ENCODE data around the gene LRMDA.

DNA sequence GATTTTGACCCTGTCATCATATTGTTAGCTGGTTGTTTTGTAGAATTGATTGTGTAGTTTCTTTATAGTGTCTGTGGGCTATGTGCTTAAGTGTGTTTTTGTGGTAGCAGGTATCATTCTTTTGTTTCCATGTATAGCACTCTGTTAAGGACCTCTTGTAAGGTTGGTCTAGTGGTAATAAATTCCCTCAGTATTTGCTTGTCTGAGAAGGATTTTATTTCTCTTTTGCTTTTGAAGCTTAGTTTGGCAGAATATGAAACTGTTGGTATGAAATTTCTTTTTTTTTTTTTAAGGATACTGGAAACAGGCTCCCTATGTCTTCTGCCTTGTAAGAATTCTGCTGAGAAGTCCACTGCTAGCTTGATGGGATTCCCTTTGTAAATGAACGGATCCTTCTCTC is 1073.4 kb downstream of the LRMDA start:
- TF ChIP-seq, protein P1, sequence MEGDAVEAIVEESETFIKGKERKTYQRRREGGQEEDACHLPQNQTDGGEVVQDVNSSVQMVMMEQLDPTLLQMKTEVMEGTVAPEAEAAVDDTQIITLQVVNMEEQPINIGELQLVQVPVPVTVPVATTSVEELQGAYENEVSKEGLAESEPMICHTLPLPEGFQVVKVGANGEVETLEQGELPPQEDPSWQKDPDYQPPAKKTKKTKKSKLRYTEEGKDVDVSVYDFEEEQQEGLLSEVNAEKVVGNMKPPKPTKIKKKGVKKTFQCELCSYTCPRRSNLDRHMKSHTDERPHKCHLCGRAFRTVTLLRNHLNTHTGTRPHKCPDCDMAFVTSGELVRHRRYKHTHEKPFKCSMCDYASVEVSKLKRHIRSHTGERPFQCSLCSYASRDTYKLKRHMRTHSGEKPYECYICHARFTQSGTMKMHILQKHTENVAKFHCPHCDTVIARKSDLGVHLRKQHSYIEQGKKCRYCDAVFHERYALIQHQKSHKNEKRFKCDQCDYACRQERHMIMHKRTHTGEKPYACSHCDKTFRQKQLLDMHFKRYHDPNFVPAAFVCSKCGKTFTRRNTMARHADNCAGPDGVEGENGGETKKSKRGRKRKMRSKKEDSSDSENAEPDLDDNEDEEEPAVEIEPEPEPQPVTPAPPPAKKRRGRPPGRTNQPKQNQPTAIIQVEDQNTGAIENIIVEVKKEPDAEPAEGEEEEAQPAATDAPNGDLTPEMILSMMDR (conservative IDR thresholded peaks at IDR 0.05; ENCODE audit: low read length): no peak
- no peak for TF ChIP-seq EZH2phosphoT487 (IDR thresholded peaks at IDR 0.05; ENCODE audit: borderline replicate concordance, low read depth, low read length)

All from OCI-LY7 (cell line).